Aorta (tissue), 5 donors: ENCODE results near the gene TTN. TPM values are rescaled to one million over a fixed set of nuclear protein-coding genes. Genes with fewer than 3 reads are reported as not detected.

Experiments used
- ATAC-seq: fragments of 200-7000 bp; cut with Tn5 transposase; one replicate; pipeline ENCODE4 v1.9.1; 2022; ENCODE audit warnings: moderate library complexity; ENCODE audit not compliant: low FRiP score
- DNase-seq, 2 donors: peaks; one replicate each; pipeline ENCODE4 v3.0.0-alpha.2; 2020
- H3K27ac ChIP-seq, 2 donors: one replicate each; pipeline ENCODE4 v1.5.1; 2013; ENCODE audit warnings: low read length in 2 of 2, mild to moderate bottlenecking in 2 of 2, moderate library complexity in 2 of 2, control low read depth in 1 of 2, inconsistent platforms in 1 of 2, low read depth in 1 of 2
- H3K27me3 ChIP-seq, 2 donors: one replicate each; pipeline ENCODE4 v1.6.1; 2013; ENCODE audit warnings: control low read depth in 1 of 2, low read length in 1 of 2, mild to moderate bottlenecking in 1 of 2, moderate library complexity in 1 of 2; ENCODE audit not compliant: insufficient read depth in 2 of 2, control insufficient read depth in 1 of 2
- H3K36me3 ChIP-seq, 2 donors: one replicate each; pipeline ENCODE4 v1.6.1; 2013; ENCODE audit warnings: control low read depth in 1 of 2, low read length in 1 of 2, mild to moderate bottlenecking in 1 of 2; ENCODE audit not compliant: insufficient read depth in 2 of 2, control insufficient read depth in 1 of 2
- H3K4me1 ChIP-seq, 2 donors: one replicate each; pipeline ENCODE4 v1.6.1; 2013; ENCODE audit warnings: low read length in 2 of 2, control low read depth in 1 of 2, mild to moderate bottlenecking in 1 of 2, moderate library complexity in 1 of 2; ENCODE audit not compliant: insufficient read depth in 2 of 2, control insufficient read depth in 1 of 2
- H3K4me3 ChIP-seq, 2 donors: one replicate each; pipeline ENCODE4 v1.5.1; 2013; ENCODE audit warnings: low read length in 2 of 2, control low read depth in 1 of 2, mild to moderate bottlenecking in 1 of 2
- H3K9me3 ChIP-seq: one replicate; pipeline ENCODE4 v1.6.1; 2013; ENCODE audit warnings: mild to moderate bottlenecking, low read length; ENCODE audit not compliant: control insufficient read depth
- WGBS, 2 donors: extraction: QIAGEN DNeasy Blood & Tissue Kit; methylation state at CpG; one replicate each; pipeline ENCODE4 v1.1.7; 2013; 5-methylcytosine and 5-hydroxymethylcytosine counted together
- intact Hi-C, 2 donors: fragments of 100-400 bp; cut with DNase I; formaldehyde crosslinking; loops; one replicate each; pipeline versions ENCODE4 v1.14.2 to v1.15.0; 2022
- polyA plus RNA-seq, 2 donors: library from polyadenylated mRNA; stranded (reverse); fragments of 200-250 nt; gene quantifications; one replicate each; pipeline ENCODE4 v1.2.3, GENCODE V29; 2013
- total RNA-seq, 2 donors: library from RNA; stranded (reverse); fragmentation: NEBNext Ultra II Directional; extraction: Animal tissue kit (Norgen Biotek cat#: 25700); gene quantifications; one replicate each; pipeline ENCODE4 v1.2.1, GENCODE V29; 2021
- donor health status: healthy with polysubstance abuse.
- donor health status: Bipolar disorder and iron deficiency.
- donor health status: DM: no; HTN: no; CAD: no.
- donor health status: DM: no; HTN: no; CAD: no.
- donor health status: DM: yes; HTN: yes; CAD: no.

TTN gene
- total and polyA plus RNA-seq, 4 donors, result 0.63 to 41.7 (median 3.1) TPM

GRCh38 chr2:178499640-178500039, 307.6 kb downstream of the TTN start:
- WGBS, 2 donors, result 96% methylated on average over 3 of the region's 3 CpGs
- Histone ChIP-seq H3K36me3 (peaks cover 1 to 4% of the 10 kb centered on the region in 2 donors), H3K27me3 (no peaks in the 10 kb centered on the region), H3K27ac (no peak overlapping the region), H3K4me1 (no peaks in the 10 kb centered on the region), H3K4me3 (no peak overlapping the region), H3K9me3 (no peaks in the 10 kb centered on the region)
- DNase-seq (no peak), ATAC-seq (no peak)
- intact Hi-C loops, result no loop called here

GRCh38 chr2:178498137-178498536, 309.1 kb downstream of the TTN start:
- intact Hi-C loops, result no loop called here
- Histone ChIP-seq H3K4me3 (no peak overlapping the region), H3K36me3 (peaks cover 5 to 6% of the 10 kb centered on the region in 2 donors), H3K9me3 (no peaks in the 10 kb centered on the region), H3K27me3 (no peaks in the 10 kb centered on the region), H3K27ac (no peak overlapping the region), H3K4me1 (no peaks in the 10 kb centered on the region)
- ATAC-seq (no peak), DNase-seq (no peak)

GRCh38 chr2:178496049-178496448, 311.2 kb downstream of the TTN start:
- Histone ChIP-seq H3K4me3 (no peak overlapping the region), H3K36me3 (peaks cover 5 to 6% of the 10 kb centered on the region in 2 donors)
- 80 to 81% methylated on average over 4 of the region's 4 CpGs for WGBS, 2 donors

GRCh38 chr2:178491612-178492011, 315.6 kb downstream of the TTN start:
- no peak overlapping the region for H3K4me3 ChIP-seq
- no peaks in the 10 kb centered on the region for H3K9me3 ChIP-seq
- ATAC-seq (no peak), DNase-seq (no peak)
- H3K27me3 ChIP-seq, result no peaks in the 10 kb centered on the region
- H3K4me1 ChIP-seq, result no peaks in the 10 kb centered on the region
- WGBS, 2 donors, result 91 to 95% methylated on average over 6 of the region's 6 CpGs
- no peak overlapping the region for H3K27ac ChIP-seq
- peaks cover 3 to 6% of the 10 kb centered on the region in 2 donors for H3K36me3 ChIP-seq
- intact Hi-C loops, result no loop called here

More at GRCh38 chr2:178496049-178496448, 311.2 kb downstream of the TTN start:
- intact Hi-C loops, result no loop called here
- DNase-seq (no peak), ATAC-seq (no peak)
- Histone ChIP-seq H3K4me1 (no peaks in the 10 kb centered on the region), H3K9me3 (no peaks in the 10 kb centered on the region), H3K27ac (no peak overlapping the region), H3K27me3 (no peaks in the 10 kb centered on the region)

- no peaks in the 10 kb centered on the region for H3K9me3 ChIP-seq
- H3K27me3 ChIP-seq, result no peaks in the 10 kb centered on the region
- peaks cover 3 to 4% of the 10 kb centered on the region in 2 donors for H3K4me1 ChIP-seq
- DNase-seq (no peak), ATAC-seq (no peak)
- no peaks in the 10 kb centered on the region for H3K36me3 ChIP-seq
- H3K4me3 ChIP-seq, result no peak overlapping the region
- H3K27ac ChIP-seq, result no peak overlapping the region
- 45 to 55% methylated on average over 3 of the region's 3 CpGs for WGBS, 2 donors
- intact Hi-C loops, result no loop called here
Measured at GRCh38 chr2:178485356-178485755, 321.9 kb downstream of the TTN start.

- Histone ChIP-seq H3K27ac (peak overlapping the region in 1 of 2 donors; percentile 29), H3K36me3 (no peaks in the 10 kb centered on the region), H3K27me3 (no peaks in the 10 kb centered on the region), H3K4me1 (peaks cover 3 to 4% of the 10 kb centered on the region in 2 donors), H3K9me3 (no peaks in the 10 kb centered on the region), H3K4me3 (no peak overlapping the region)
- ATAC-seq, result no peak
- intact Hi-C loops, result loop anchor here in 1 of 2 donors (5.0 kb wide), 1 partner anchor 38 kb away; no protein-coding TSS in a partner anchor
- no peak for DNase-seq
- WGBS, 2 donors, result 38 to 42% methylated on average over 6 of the region's 6 CpGs
Measured at GRCh38 chr2:178484245-178485041, 322.8 kb downstream of the TTN start.

- intact Hi-C loops, result loop anchor here in 1 of 2 donors (5.0 kb wide), 1 partner anchor 40 kb away; no protein-coding TSS in a partner anchor
- H3K9me3 ChIP-seq, result no peaks in the 10 kb centered on the region
- H3K36me3 ChIP-seq, result no peaks in the 10 kb centered on the region
- DNase-seq, result no peak
- peaks cover 3 to 4% of the 10 kb centered on the region in 2 donors for H3K4me1 ChIP-seq
- no peak overlapping the region for H3K27ac ChIP-seq
- WGBS, 2 donors, result 85 to 89% methylated on average over 4 of the region's 4 CpGs
- H3K27me3 ChIP-seq, result no peaks in the 10 kb centered on the region
- H3K4me3 ChIP-seq, result no peak overlapping the region
- ATAC-seq, result no peak
Measured at GRCh38 chr2:178482437-178482836, 324.8 kb downstream of the TTN start.

GRCh38 chr2:178480227-178481181, 326.7 kb downstream of the TTN start, which contains the start of gene PLEKHA3:
Gene PLEKHA3, plus strand, starts transcription at chr2:178480457. Its CDS starts 413 bp downstream, at chr2:178480870.
- intact Hi-C loops, result loop anchor here in 1 of 2 donors (1.0 to 5.0 kb wide), 3 partner anchors 29 to 66 kb away; partner anchors contain the start of genes PJVK and PRKRA
- H3K27me3 ChIP-seq, result no peaks in the 10 kb centered on the region
- peak within 1 kb of the TSS; percentile 49 to 60 for H3K27ac ChIP-seq
- peak within 1 kb of the TSS; percentile 46 to 86 for H3K4me3 ChIP-seq
- H3K36me3 ChIP-seq, result no peaks in the 10 kb centered on the region
- H3K9me3 ChIP-seq, result no peaks in the 10 kb centered on the region
- DNase-seq (peak; percentile 99), ATAC-seq (peak; percentile 97)
- WGBS, 2 donors, result 1% methylated on average over 56 to 92 of the region's 92 CpGs
- peaks cover 3 to 4% of the 10 kb centered on the region in 2 donors for H3K4me1 ChIP-seq
